Liver (tissue), 9 donors: ENCODE results near the gene TNN. TPM values are rescaled to one million over a fixed set of nuclear protein-coding genes. Genes with fewer than 3 reads are reported as not detected.

Experiments used
- DNase-seq: peaks from one replicate; pipeline ENCODE4 v3.0.0-alpha.2; 2017; ENCODE audit warnings: low spot score
- H3K27ac ChIP-seq, 2 donors: one replicate each; pipeline ENCODE4 v1.7.0; 2013; ENCODE audit warnings: inconsistent platforms in 2 of 2, low read length in 2 of 2, control low read depth in 1 of 2, low read depth in 1 of 2, mild to moderate bottlenecking in 1 of 2
- H3K27me3 ChIP-seq, 4 donors: one replicate each; pipeline versions ENCODE4 v1.6.1 to v1.7.0; 2013; ENCODE audit warnings: low read length in 3 of 4, inconsistent platforms in 1 of 4, mild to moderate bottlenecking in 1 of 4, moderate library complexity in 1 of 4; ENCODE audit not compliant: control insufficient read depth in 4 of 4, insufficient read depth in 4 of 4
- H3K36me3 ChIP-seq, 4 donors: one replicate each; pipeline versions ENCODE4 v1.6.1 to v1.7.0; 2013; ENCODE audit warnings: low read length in 3 of 4, mild to moderate bottlenecking in 3 of 4, low read depth in 1 of 4, moderate library complexity in 1 of 4; ENCODE audit not compliant: control insufficient read depth in 4 of 4, insufficient read depth in 3 of 4
- H3K4me1 ChIP-seq, 4 donors: one replicate each; pipeline versions ENCODE4 v1.6.1 to v1.7.0; 2013; ENCODE audit warnings: low read length in 3 of 4, mild to moderate bottlenecking in 3 of 4, moderate library complexity in 1 of 4; ENCODE audit not compliant: control insufficient read depth in 4 of 4, insufficient read depth in 4 of 4
- H3K4me3 ChIP-seq, 3 donors: one replicate each; pipeline versions ENCODE4 v1.6.1 to v1.7.0; 2013; ENCODE audit warnings: low read length in 3 of 3, control low read depth in 1 of 3, low read depth in 1 of 3, mild to moderate bottlenecking in 1 of 3
- H3K9ac ChIP-seq, 2 donors: one replicate each; pipeline ENCODE4 v1.7.0; 2013; ENCODE audit warnings: low read length in 2 of 2, mild to moderate bottlenecking in 2 of 2, moderate library complexity in 2 of 2, control low read depth in 1 of 2, low read depth in 1 of 2
- H3K9me3 ChIP-seq, 4 donors: one replicate each; pipeline versions ENCODE4 v1.6.1 to v1.7.0; 2013; ENCODE audit warnings: low read length in 3 of 4; ENCODE audit not compliant: control insufficient read depth in 4 of 4
- CTCF ChIP-seq: fragments of 150-350 bp; IDR thresholded peaks from 2 replicates; pipeline ENCODE4 v1.5.1; 2017; ENCODE audit warnings: improper control_type of control experiment, low read depth, low read length; ENCODE audit not compliant: missing input control
- EGR1 ChIP-seq, 2 donors: IDR thresholded peaks; 2 replicates each; pipeline ENCODE4 v1.6.1; 2016 to 2018; ENCODE audit warnings: antibody characterized with exemption in 2 of 2, low read depth in 2 of 2
- GABPA ChIP-seq, 2 donors: IDR thresholded peaks in 1 of 2; conservative IDR thresholded peaks in 1 of 2; 2 replicates each; pipeline ENCODE4 v1.6.1; 2016; ENCODE audit warnings: antibody characterized with exemption in 2 of 2, mild to moderate bottlenecking in 1 of 2, moderate library complexity in 1 of 2
- HNF4A ChIP-seq, 2 donors: conservative IDR thresholded peaks; 2 replicates each; pipeline ENCODE4 v1.6.1; 2016; ENCODE audit warnings: antibody characterized with exemption in 2 of 2, mild to moderate bottlenecking in 2 of 2
- JUND ChIP-seq, 2 donors: IDR thresholded peaks; 2 replicates each; pipeline ENCODE4 v1.6.1; 2016; ENCODE audit warnings: antibody characterized with exemption in 2 of 2
- MAX ChIP-seq: IDR thresholded peaks from 2 replicates; pipeline ENCODE4 v1.6.1; 2016; ENCODE audit warnings: antibody characterized with exemption
- NR2F2 ChIP-seq: IDR thresholded peaks from 2 replicates; pipeline ENCODE4 v1.6.1; 2016; ENCODE audit warnings: antibody characterized with exemption
- REST ChIP-seq: IDR thresholded peaks from 2 replicates; pipeline ENCODE4 v1.6.1; 2016; ENCODE audit warnings: antibody characterized with exemption, mild to moderate bottlenecking
- RXRA ChIP-seq, 2 donors: IDR thresholded peaks; 2 replicates each; pipeline ENCODE4 v1.6.1; 2017 to 2018; ENCODE audit warnings: antibody characterized with exemption in 2 of 2, mild to moderate bottlenecking in 1 of 2
- YY1 ChIP-seq: IDR thresholded peaks from 2 replicates; pipeline ENCODE4 v1.6.1; 2016; ENCODE audit warnings: antibody characterized with exemption, mild to moderate bottlenecking
- whole genome bisulfite sequencing: extraction: QIAGEN DNeasy Blood & Tissue Kit; methylation state at CpG from one replicate; pipeline ENCODE4 v1.1.7; 2013; 5-methylcytosine and 5-hydroxymethylcytosine counted together
- polyA plus RNA-seq, 2 donors: library from polyadenylated mRNA; stranded (reverse) in 1 of 2; unstranded in 1 of 2; fragments of 200-250 nt in 1 of 2; fragments of >200 nt in 1 of 2; fragmentation: Nextera tagmentation in 1 of 2; extraction: Ambion mirVana in 1 of 2; gene quantifications; one replicate each; pipeline versions ENCODE4 v1.2.1 to v1.2.3, GENCODE V29; 2013 to 2015
- total RNA-seq, 2 donors: library from RNA; depleted of rRNA; stranded (reverse); fragments of >200 nt; gene quantifications; one replicate each; pipeline ENCODE4 v1.2.3, GENCODE V29; 2014
- donor health status: healthy.
- donor health status: healthy.
- donor health status: healthy.
- donor health status: healthy.
- donor health status: healthy.

TNN gene
- total and polyA plus RNA-seq, 4 donors = 0.11 to 1.8 (median 0.80) TPM

GRCh38 chr1:175095978-175096607 lies 28.5 kb downstream of the TNN start:
- WGBS = 92% methylated on average over 3 of the region's 3 CpGs
- no peak overlapping the region for H3K27ac ChIP-seq

GRCh38 chr1:175097361-175097760 lies 29.7 kb downstream of the TNN start:
- Histone ChIP-seq H3K36me3 (no peaks in the 10 kb centered on the region), H3K27ac (no peak overlapping the region), H3K9me3 (no peaks in the 10 kb centered on the region), H3K9ac (no peak overlapping the region), H3K27me3 (no peaks in the 10 kb centered on the region), H3K4me3 (no peak overlapping the region), H3K4me1 (no peaks in the 10 kb centered on the region)
- 90% methylated on average over 9 of the region's 9 CpGs for WGBS
- TF ChIP-seq RXRA (IDR thresholded peaks at IDR 0.05) = no peak
- no peak for TF ChIP-seq GABPA (IDR thresholded peaks at IDR 0.05 in 1 of 2, conservative IDR thresholded peaks at IDR 0.05 in 1 of 2)
- TF ChIP-seq JUND (IDR thresholded peaks at IDR 0.05) = no peak
- no peak for TF ChIP-seq HNF4A (conservative IDR thresholded peaks at IDR 0.05)
- no peak for TF ChIP-seq REST
- no peak for TF ChIP-seq NR2F2
- no peak for TF ChIP-seq YY1
- no peak for TF ChIP-seq EGR1 (IDR thresholded peaks at IDR 0.05; ENCODE audit: low read depth in 2 of 2)
- no peak for TF ChIP-seq CTCF
- no peak for DNase-seq

More at GRCh38 chr1:175095978-175096607, 28.5 kb downstream of the TNN start:
- no peaks in the 10 kb centered on the region for H3K27me3 ChIP-seq
- no peaks in the 10 kb centered on the region for H3K4me1 ChIP-seq
- H3K9me3 ChIP-seq = no peaks in the 10 kb centered on the region
- H3K36me3 ChIP-seq = no peaks in the 10 kb centered on the region
- H3K9ac ChIP-seq = no peak overlapping the region
- peak; percentile 33 for TF ChIP-seq YY1
- TF ChIP-seq MAX = peak; percentile 80
- no peak for TF ChIP-seq CTCF
- TF ChIP-seq HNF4A (conservative IDR thresholded peaks at IDR 0.05) = peak; percentile 54 to 72
- TF ChIP-seq JUND (IDR thresholded peaks at IDR 0.05) = peak; percentile 79 to 87
- TF ChIP-seq NR2F2 = no peak
- no peak overlapping the region for H3K4me3 ChIP-seq
- DNase-seq = no peak
